ENCODE measurements around the gene CCDC136.

Gene CCDC136

GRCh38 chr7:128807191-128807590 lies 15.4 kb downstream of the CCDC136 start:
- no peak for DNase-seq

GRCh38 chr7:128809363-128809762 lies 17.6 kb downstream of the CCDC136 start:
- DNase-seq: no peak

- DNase-seq: no peak
Measured at GRCh38 chr7:128810473-128810872, 18.7 kb downstream of the CCDC136 start.

GRCh38 chr7:128810997-128811396 lies 19.2 kb downstream of the CCDC136 start:
- DNase-seq: no peak

GRCh38 chr7:128811631-128812430 lies 20.1 kb downstream of the CCDC136 start:
- DNase-seq: no peak

- no peak for DNase-seq
Measured at GRCh38 chr7:128812514-128813168, 20.9 kb downstream of the CCDC136 start.

- no peak for DNase-seq
Measured at GRCh38 chr7:128814499-128814898, 22.7 kb downstream of the CCDC136 start.

- no peak for DNase-seq
Measured at GRCh38 chr7:128815289-128815942, 23.6 kb downstream of the CCDC136 start.

GRCh38 chr7:128818694-128819093 lies 26.9 kb downstream of the CCDC136 start:
- no peak for DNase-seq

- no peak for DNase-seq
Measured at GRCh38 chr7:128821724-128822123, 30.0 kb downstream of the CCDC136 start.

- no peak for DNase-seq
Measured at GRCh38 chr7:128826512-128826911, 34.7 kb downstream of the CCDC136 start.

GRCh38 chr7:128826916-128827247 lies 35.1 kb downstream of the CCDC136 start:
- no peak for DNase-seq

- no peak for DNase-seq
Measured at GRCh38 chr7:128827248-128827958, 35.6 kb downstream of the CCDC136 start.

GRCh38 chr7:128827971-128828711 lies 36.4 kb downstream of the CCDC136 start:
- DNase-seq: no peak

GRCh38 chr7:128829391-128830166 lies 37.8 kb downstream of the CCDC136 start:
- DNase-seq: no peak

- no peak for DNase-seq
Measured at GRCh38 chr7:128830231-128831177, 38.7 kb downstream of the CCDC136 start, which contains the start of gene FLNC. TSS of gene FLNC (plus strand) at chr7:128830406. CDS start at chr7:128830638, 232 bp downstream.

GRCh38 chr7:128831178-128831993 lies 39.6 kb downstream of the CCDC136 start:
- no peak for DNase-seq

- DNase-seq: no peak
Measured at GRCh38 chr7:128831994-128832879, 40.5 kb downstream of the CCDC136 start.

- no peak for DNase-seq
Measured at GRCh38 chr7:128832880-128833147, 41.0 kb downstream of the CCDC136 start.
